Aortic smooth muscle cell (primary cell): ENCODE measurements around the gene NUMBL. TPM values are rescaled to one million over a fixed set of nuclear protein-coding genes. Genes with fewer than 3 reads are reported as not detected.

Experiments
- total RNA-seq: library from RNA; depleted of rRNA; stranded (reverse); fragments of >200 nt; gene quantifications from 2 replicates; pipeline ENCODE4 v1.2.3, GENCODE V29; 2014

NUMBL gene
- 22.6 and 40.8 TPM in 2 replicates for total RNA-seq

GRCh38 chr19:40690050-40690692, at the start of gene NUMBL:
Gene NUMBL, minus strand, starts transcription at chr19:40690651. Its CDS starts 168 bp downstream, at chr19:40690483.

GRCh38 chr19:40716482-40717324, 26.3 kb upstream of the NUMBL start, which contains the start of the genes COQ8B and ITPKC:
Gene COQ8B, minus strand, starts transcription at chr19:40716886. Its CDS starts 2,254 bp downstream, at chr19:40714632.
Gene ITPKC, plus strand, starts transcription at chr19:40717112. Its CDS starts 24 bp downstream, at chr19:40717136.

Other genes with a start within 250 kb of the NUMBL start
- gene SERTAD3, start 246.3 kb downstream of the NUMBL start, total RNA-seq: 17.4 and 18.6 TPM in 2 replicates
- gene BLVRB, start 224.9 kb downstream of the NUMBL start, total RNA-seq: 127 and 149 TPM in 2 replicates
- 2.4 and 2.8 TPM in 2 replicates for gene SPTBN4, start 223.7 kb downstream of the NUMBL start, total RNA-seq
- 14.5 and 25.6 TPM in 2 replicates for gene SHKBP1, start 113.8 kb downstream of the NUMBL start, total RNA-seq
- gene LTBP4, start 89.3 kb downstream of the NUMBL start, total RNA-seq: 14.5 and 16.1 TPM in 2 replicates
- gene COQ8B, start 26.2 kb upstream of the NUMBL start, total RNA-seq: 34.6 and 36.7 TPM in 2 replicates
- 10.4 and 11.8 TPM in 2 replicates for gene ITPKC, start 26.5 kb upstream of the NUMBL start, total RNA-seq
- gene ACTMAP, start 59.8 kb upstream of the NUMBL start, total RNA-seq: 0.53 and 0.56 TPM in 2 replicates
- gene SNRPA, start 60.6 kb upstream of the NUMBL start, total RNA-seq: 47.2 and 51.1 TPM in 2 replicates
- gene MIA, start 84.9 kb upstream of the NUMBL start, total RNA-seq: 0.66 TPM in 1 of 2 replicates, not detected in the other
- 7.0 and 8.5 TPM in 2 replicates for gene RAB4B, start 87.6 kb upstream of the NUMBL start, total RNA-seq
- gene EGLN2, start 108.5 kb upstream of the NUMBL start, total RNA-seq: 83.9 and 90.5 TPM in 2 replicates
- gene CYP2A6, start 159.8 kb upstream of the NUMBL start, total RNA-seq: not detected in 2 replicates
- not detected in 2 replicates for gene CYP2A7, start 191.6 kb upstream of the NUMBL start, total RNA-seq